Measurements from ENCODE around the gene SLIT3. TPM values are rescaled to one million over a fixed set of nuclear protein-coding genes. Genes with fewer than 3 reads are reported as not detected.
A peak's percentile ranks its signal among the peaks of the same experiment; 100 is the strongest.

The SLIT3 gene
- total RNA-seq, 4 donors from 2014 or later = 41.1 to 86.6 (median 62.7) TPM

DNA sequence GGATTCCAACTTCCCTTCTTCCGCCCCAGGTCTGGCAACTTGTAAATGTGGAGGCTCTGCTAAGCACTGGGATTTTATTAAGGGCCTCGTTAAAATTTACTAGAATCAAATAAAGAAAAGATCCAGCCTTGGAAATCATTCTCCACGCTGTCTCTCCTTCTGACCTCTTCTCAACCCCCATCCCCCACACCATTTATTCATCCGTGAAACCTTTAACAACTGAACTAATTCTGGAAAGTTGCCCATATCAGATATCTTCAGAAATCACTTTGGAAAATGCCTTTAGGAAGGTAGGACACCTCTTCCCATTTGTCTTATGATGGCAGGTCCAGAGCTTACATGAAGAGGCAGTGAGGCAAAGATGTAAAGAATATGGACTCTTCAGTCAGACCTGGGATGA, 288.5 kb downstream of the SLIT3 start:
- TF ChIP-seq EP300 (IDR thresholded peaks at IDR 0.05) = no peak
- TF ChIP-seq, protein P1, sequence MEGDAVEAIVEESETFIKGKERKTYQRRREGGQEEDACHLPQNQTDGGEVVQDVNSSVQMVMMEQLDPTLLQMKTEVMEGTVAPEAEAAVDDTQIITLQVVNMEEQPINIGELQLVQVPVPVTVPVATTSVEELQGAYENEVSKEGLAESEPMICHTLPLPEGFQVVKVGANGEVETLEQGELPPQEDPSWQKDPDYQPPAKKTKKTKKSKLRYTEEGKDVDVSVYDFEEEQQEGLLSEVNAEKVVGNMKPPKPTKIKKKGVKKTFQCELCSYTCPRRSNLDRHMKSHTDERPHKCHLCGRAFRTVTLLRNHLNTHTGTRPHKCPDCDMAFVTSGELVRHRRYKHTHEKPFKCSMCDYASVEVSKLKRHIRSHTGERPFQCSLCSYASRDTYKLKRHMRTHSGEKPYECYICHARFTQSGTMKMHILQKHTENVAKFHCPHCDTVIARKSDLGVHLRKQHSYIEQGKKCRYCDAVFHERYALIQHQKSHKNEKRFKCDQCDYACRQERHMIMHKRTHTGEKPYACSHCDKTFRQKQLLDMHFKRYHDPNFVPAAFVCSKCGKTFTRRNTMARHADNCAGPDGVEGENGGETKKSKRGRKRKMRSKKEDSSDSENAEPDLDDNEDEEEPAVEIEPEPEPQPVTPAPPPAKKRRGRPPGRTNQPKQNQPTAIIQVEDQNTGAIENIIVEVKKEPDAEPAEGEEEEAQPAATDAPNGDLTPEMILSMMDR (IDR thresholded peaks at IDR 0.05) = no peak
- no peak for TF ChIP-seq POLR2AphosphoS5 (IDR thresholded peaks at IDR 0.05)
- Histone ChIP-seq H3K4me3 (no peak overlapping the region), H3K27ac (replicated peaks in 1 of 4) (no peak overlapping the region), H3K4me1 (peaks cover 0 to 24% (median 19%) of the 10 kb centered on the region in 4 donors), H3K27me3 (no peaks in the 10 kb centered on the region), H3K36me3 (no peaks in the 10 kb centered on the region), H3K9me3 (no peaks in the 10 kb centered on the region)
- 51% methylated on average over 4 of the region's 4 CpGs for WGBS
- intact Hi-C loops (cut with DNase I) = no loop called here
- no peak for DNase-seq (ENCODE audit: extremely low spot score)

DNA sequence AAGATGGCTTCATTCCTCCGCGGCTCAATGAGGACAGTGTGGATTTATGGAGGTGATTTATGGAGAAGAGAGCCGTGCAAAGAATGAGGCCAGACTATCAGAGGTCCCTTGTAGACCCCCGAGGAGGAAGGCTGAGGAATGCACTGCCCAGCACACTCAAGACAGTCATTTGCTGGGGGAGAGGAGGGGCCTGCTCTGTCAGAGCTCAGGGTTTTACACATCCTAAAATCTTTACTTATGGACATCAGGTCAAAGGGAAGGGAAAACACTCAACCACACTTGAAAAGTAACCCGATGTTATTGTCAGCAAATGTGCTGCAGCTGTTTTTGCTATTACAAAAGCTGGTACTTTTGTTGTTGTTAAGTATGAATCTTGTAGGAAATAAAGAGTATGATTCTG, 289.5 kb downstream of the SLIT3 start:
- intact Hi-C loops (cut with DNase I) = no loop called here
- Histone ChIP-seq H3K9me3 (no peaks in the 10 kb centered on the region), H3K4me1 (peaks cover 0 to 29% (median 24%) of the 10 kb centered on the region in 4 donors), H3K4me3 (no peak overlapping the region), H3K27ac (replicated peaks in 1 of 4) (peak overlapping the region in 1 of 4 donors; percentile 22), H3K27me3 (no peaks in the 10 kb centered on the region), H3K36me3 (no peaks in the 10 kb centered on the region)
- no peak for DNase-seq (ENCODE audit: extremely low spot score)
- 71% methylated on average over 5 of the region's 5 CpGs for WGBS
- TF ChIP-seq EP300 (IDR thresholded peaks at IDR 0.05) (no peak), POLR2A (IDR thresholded peaks at IDR 0.05; ENCODE audit: low read depth) (no peak), POLR2AphosphoS5 (IDR thresholded peaks at IDR 0.05) (no peak)
- TF ChIP-seq, protein P1 (IDR thresholded peaks at IDR 0.05) = no peak

DNA sequence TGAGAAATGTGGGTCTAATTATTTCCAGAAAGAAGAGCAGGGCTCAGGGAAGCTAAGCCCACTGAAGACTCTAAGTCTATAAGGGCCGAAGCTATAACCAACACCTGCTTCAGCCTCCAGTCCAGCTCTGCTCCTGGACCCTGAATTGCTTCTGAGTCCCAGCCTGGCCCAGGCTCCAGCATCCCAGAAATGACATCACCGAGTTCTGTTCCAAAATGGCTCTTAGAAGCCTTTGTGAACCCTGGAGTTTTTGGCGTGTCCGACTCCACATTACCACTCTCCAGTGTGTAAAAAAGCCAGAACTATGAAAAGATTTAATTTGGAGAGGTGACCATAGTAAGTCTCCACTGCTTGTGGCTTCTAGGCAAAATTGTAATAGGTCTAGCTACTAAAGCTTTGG, 289.9 kb downstream of the SLIT3 start:
- no peaks in the 10 kb centered on the region for H3K36me3 ChIP-seq
- H3K27me3 ChIP-seq = no peaks in the 10 kb centered on the region
- H3K4me1 ChIP-seq = peaks cover 0 to 29% (median 24%) of the 10 kb centered on the region in 4 donors
- no peak for DNase-seq (ENCODE audit: extremely low spot score)
- H3K27ac ChIP-seq (replicated peaks in 1 of 4) = peak overlapping the region in 1 of 4 donors; percentile 22
- no peak for TF ChIP-seq POLR2A (IDR thresholded peaks at IDR 0.05; ENCODE audit: low read depth)
- TF ChIP-seq POLR2AphosphoS5 (IDR thresholded peaks at IDR 0.05) = no peak
- TF ChIP-seq, protein P1 (IDR thresholded peaks at IDR 0.05) = no peak
- TF ChIP-seq EP300 (IDR thresholded peaks at IDR 0.05) = no peak
- intact Hi-C loops (cut with DNase I) = no loop called here
- H3K9me3 ChIP-seq = no peaks in the 10 kb centered on the region
- no peak overlapping the region for H3K4me3 ChIP-seq
- 67% methylated on average over 4 of the region's 4 CpGs for WGBS

DNA sequence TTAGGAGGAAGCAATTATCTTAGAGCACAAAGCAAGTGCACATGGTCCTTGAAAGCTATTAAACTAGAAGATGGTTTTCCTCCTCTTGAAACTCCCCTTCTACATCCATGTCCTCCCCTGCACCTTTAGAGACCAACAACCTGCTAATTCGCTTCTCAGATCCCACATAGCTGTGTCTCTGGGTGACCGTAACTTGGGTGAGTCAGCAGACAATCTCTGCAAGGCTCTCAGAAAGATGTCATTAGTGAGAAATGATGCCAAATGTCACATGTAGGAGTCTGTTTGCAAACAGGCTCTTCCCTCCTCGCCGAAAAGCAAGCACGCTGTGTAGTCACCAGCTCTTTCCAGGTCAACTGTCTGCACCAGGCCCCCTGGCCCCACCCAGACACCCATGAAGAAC, 291.8 kb downstream of the SLIT3 start:
- 62% methylated on average over 5 of the region's 5 CpGs for WGBS
- no peak for DNase-seq (ENCODE audit: extremely low spot score)
- peaks cover 3 to 37% (median 32%) of the 10 kb centered on the region in 4 donors for H3K4me1 ChIP-seq
- no peak overlapping the region for H3K4me3 ChIP-seq
- no peaks in the 10 kb centered on the region for H3K36me3 ChIP-seq
- intact Hi-C loops (cut with DNase I) = no loop called here
- H3K27me3 ChIP-seq = no peaks in the 10 kb centered on the region
- TF ChIP-seq EP300 (IDR thresholded peaks at IDR 0.05) (no peak), POLR2A (IDR thresholded peaks at IDR 0.05; ENCODE audit: low read depth) (no peak), POLR2AphosphoS5 (IDR thresholded peaks at IDR 0.05) (peak in 1 of 2 donors; percentile 25)
- H3K27ac ChIP-seq (replicated peaks in 1 of 4) = no peak overlapping the region
- H3K9me3 ChIP-seq = no peaks in the 10 kb centered on the region

DNA sequence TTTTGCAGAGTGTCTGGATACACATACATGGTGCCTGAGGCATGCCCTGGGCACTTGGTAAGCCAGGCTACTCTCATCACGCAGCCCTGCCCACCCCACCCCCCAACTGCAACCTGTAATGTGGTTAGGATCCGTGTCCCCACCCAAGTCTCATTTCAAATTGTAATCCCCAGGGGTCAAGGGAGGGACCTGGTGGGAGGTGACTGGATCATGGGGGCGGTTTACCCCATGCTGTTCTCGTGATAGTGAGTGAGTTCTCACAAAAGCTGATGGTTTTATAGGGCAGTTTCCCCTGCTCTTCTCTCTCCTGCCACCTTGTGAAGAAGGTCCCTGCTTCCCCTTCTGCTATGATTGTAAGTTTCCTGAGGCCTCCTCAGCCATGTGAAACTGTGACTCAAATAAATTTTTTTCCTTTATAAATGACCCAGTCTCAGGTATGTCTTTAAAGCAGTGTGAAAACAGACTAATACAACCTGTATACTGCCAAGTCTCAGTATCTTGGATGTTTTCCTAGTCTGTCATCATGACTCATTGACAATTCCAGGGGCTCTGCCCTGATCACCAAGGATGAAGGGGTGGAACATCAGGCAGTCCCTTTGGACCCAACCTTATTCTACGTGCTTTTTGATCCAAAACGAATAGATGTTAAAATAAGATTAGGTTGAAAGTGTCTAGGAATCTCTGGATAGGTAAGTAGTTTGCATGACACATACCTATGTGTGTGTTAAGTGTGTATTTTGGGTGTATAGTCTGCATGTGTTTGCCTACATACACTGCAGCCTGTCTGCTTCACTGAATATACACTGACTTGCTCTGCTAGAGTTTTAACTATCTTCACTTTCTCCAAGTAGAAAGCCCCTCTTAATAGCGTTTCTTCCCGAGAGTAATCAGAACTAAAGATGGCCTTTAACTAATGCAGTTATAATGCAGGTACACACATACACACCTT, 293.8 kb downstream of the SLIT3 start:
- no peak for DNase-seq (ENCODE audit: extremely low spot score)
- TF ChIP-seq, protein P1 (IDR thresholded peaks at IDR 0.05) = no peak
- TF ChIP-seq POLR2AphosphoS5 (IDR thresholded peaks at IDR 0.05) (no peak), POLR2A (IDR thresholded peaks at IDR 0.05; ENCODE audit: low read depth) (no peak), EP300 (IDR thresholded peaks at IDR 0.05) (no peak)
- H3K36me3 ChIP-seq = no peaks in the 10 kb centered on the region
- no peak overlapping the region for H3K27ac ChIP-seq (replicated peaks in 1 of 4)
- intact Hi-C loops (cut with DNase I) = no loop called here
- 93% methylated on average over 8 of the region's 8 CpGs for WGBS
- H3K4me1 ChIP-seq = peaks cover 5 to 47% (median 40%) of the 10 kb centered on the region in 4 donors
- H3K4me3 ChIP-seq = no peak overlapping the region
- no peaks in the 10 kb centered on the region for H3K27me3 ChIP-seq
- H3K9me3 ChIP-seq = no peaks in the 10 kb centered on the region

Data from esophagus muscularis mucosa (tissue), 4 donors.